Lower lobe of right lung (tissue), 2 donors: Measurements from ENCODE around the gene JMJD8. TPM values are rescaled to one million over a fixed set of nuclear protein-coding genes. Genes with fewer than 3 reads are reported as not detected.
A peak's percentile ranks its signal among the peaks of the same experiment; 100 is the strongest.

Source experiments
- ATAC-seq, 2 donors: fragments of 200-7000 bp; cut with Tn5 transposase; one replicate each; pipeline ENCODE4 v1.9.1; 2020 to 2022; ENCODE audit warnings: mild to moderate bottlenecking in 2 of 2, moderate library complexity in 2 of 2
- DNase-seq: peaks from one replicate; pipeline ENCODE4 v3.0.0-alpha.2; 2020
- H3K27ac ChIP-seq: fragments of 200-600 bp; one replicate; pipeline ENCODE4 v1.8.0; 2022
- H3K27me3 ChIP-seq: fragments of 200-600 bp; one replicate; pipeline ENCODE4 v1.8.0; 2022; ENCODE audit warnings: low read depth
- H3K36me3 ChIP-seq: fragments of 200-600 bp; one replicate; pipeline ENCODE4 v1.8.0; 2022; ENCODE audit warnings: mild to moderate bottlenecking
- H3K4me1 ChIP-seq: fragments of 200-600 bp; one replicate; pipeline ENCODE4 v1.8.0; 2022
- H3K4me3 ChIP-seq: fragments of 200-600 bp; one replicate; pipeline ENCODE4 v1.8.0; 2022; ENCODE audit warnings: mild to moderate bottlenecking
- H3K9me3 ChIP-seq: fragments of 200-600 bp; one replicate; pipeline ENCODE4 v1.8.0; 2022
- intact Hi-C: fragments of 100-400 bp; cut with DNase I; formaldehyde crosslinking; loops from one replicate; pipeline ENCODE4 v1.11.0; 2022
- total RNA-seq: library from RNA; stranded (reverse); fragmentation: NEBNext Ultra II Directional; extraction: Animal tissue kit (Norgen Biotek cat#: 25700); gene quantifications from one replicate; pipeline ENCODE4 v1.2.1, GENCODE V29; 2021
- TF ChIP-seq, protein P1 (sequence below): fragments of 200-600 bp; IDR thresholded peaks from one replicate; pipeline ENCODE4 v1.8.0; 2022; ENCODE audit warnings: antibody characterized with exemption, mild to moderate bottlenecking
- donor health status: DM: no; HTN: yes; CAD: no; lungs with severe emphysema.

Gene JMJD8
- total RNA-seq, 1 donor from 2014 or later = 43.2 TPM

GRCh38 chr16:660459-661183 is 23.5 kb downstream of the JMJD8 start:
- peak; percentile 97 for DNase-seq
- peaks cover 16% of the 10 kb centered on the region for H3K4me1 ChIP-seq
- H3K4me3 ChIP-seq = peak overlapping the region; percentile 43
- peak overlapping the region; percentile 74 for H3K27ac ChIP-seq
- H3K27me3 ChIP-seq = no peaks in the 10 kb centered on the region
- no peaks in the 10 kb centered on the region for H3K9me3 ChIP-seq
- peaks cover 14% of the 10 kb centered on the region for H3K36me3 ChIP-seq
- TF ChIP-seq, protein P1, sequence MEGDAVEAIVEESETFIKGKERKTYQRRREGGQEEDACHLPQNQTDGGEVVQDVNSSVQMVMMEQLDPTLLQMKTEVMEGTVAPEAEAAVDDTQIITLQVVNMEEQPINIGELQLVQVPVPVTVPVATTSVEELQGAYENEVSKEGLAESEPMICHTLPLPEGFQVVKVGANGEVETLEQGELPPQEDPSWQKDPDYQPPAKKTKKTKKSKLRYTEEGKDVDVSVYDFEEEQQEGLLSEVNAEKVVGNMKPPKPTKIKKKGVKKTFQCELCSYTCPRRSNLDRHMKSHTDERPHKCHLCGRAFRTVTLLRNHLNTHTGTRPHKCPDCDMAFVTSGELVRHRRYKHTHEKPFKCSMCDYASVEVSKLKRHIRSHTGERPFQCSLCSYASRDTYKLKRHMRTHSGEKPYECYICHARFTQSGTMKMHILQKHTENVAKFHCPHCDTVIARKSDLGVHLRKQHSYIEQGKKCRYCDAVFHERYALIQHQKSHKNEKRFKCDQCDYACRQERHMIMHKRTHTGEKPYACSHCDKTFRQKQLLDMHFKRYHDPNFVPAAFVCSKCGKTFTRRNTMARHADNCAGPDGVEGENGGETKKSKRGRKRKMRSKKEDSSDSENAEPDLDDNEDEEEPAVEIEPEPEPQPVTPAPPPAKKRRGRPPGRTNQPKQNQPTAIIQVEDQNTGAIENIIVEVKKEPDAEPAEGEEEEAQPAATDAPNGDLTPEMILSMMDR = peak; percentile 66
- intact Hi-C loops = no loop called here
- peak; percentile 92 for ATAC-seq

DNA sequence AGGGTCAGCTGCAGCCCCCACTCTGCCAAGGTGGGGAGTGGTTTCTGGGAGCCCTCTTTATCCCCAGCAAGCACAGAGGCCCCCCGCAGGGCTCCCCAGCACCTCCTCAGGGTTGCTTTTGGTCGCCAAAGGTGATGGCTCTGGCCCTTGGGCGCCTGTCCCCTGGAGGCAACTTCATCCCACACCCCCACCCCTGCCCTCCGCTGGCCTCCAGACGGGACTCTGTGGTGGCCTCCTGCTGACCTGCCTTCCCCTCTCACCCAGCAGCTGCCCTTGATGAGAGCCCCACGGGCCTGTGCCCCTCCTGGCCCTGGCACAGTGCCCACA is 24.0 kb downstream of the JMJD8 start:
- DNase-seq (no peak), ATAC-seq (peak in 1 of 2 donors; percentile 0)
- intact Hi-C loops = no loop called here
- Histone ChIP-seq H3K27ac (peak overlapping the region; percentile 74), H3K4me1 (peaks cover 16% of the 10 kb centered on the region), H3K27me3 (no peaks in the 10 kb centered on the region), H3K36me3 (peaks cover 18% of the 10 kb centered on the region), H3K9me3 (no peaks in the 10 kb centered on the region), H3K4me3 (no peak overlapping the region)
- TF ChIP-seq, protein P1 = no peak

DNA sequence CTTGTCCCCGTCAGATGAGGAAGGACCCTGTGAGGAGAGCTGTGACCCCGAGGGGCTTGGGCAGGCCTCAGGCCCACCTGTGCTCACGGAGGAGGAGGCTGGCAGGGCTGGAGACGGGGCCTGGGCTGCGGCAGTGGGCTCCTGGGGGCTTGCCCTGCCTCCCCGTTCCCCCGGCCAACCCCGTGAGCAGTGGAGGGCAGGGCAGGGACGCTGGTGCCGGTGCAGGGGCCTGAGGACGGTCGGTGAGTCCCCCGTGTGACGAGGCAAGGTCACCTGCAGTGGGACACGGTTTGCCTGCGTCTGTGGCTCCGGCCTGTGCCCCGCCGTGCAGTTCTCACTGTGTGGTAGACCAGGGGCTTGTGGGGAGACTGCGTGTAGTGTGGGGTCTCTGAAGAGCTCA is 24.5 kb downstream of the JMJD8 start:
- TF ChIP-seq, protein P1 = no peak
- intact Hi-C loops = no loop called here

GRCh38 chr16:658679-659571 is 25.2 kb downstream of the JMJD8 start:
- intact Hi-C loops = no loop called here
- ATAC-seq (no peak), DNase-seq (no peak)
- H3K27ac ChIP-seq = no peak overlapping the region
- no peaks in the 10 kb centered on the region for H3K27me3 ChIP-seq
- H3K36me3 ChIP-seq = peaks cover 20% of the 10 kb centered on the region
- TF ChIP-seq, protein P1 = no peak
- peaks cover 16% of the 10 kb centered on the region for H3K4me1 ChIP-seq
- no peaks in the 10 kb centered on the region for H3K9me3 ChIP-seq
- no peak overlapping the region for H3K4me3 ChIP-seq

More for the DNA sequence above, 24.5 kb downstream of the JMJD8 start:
- ATAC-seq = no peak
- Histone ChIP-seq H3K36me3 (peaks cover 18% of the 10 kb centered on the region), H3K9me3 (no peaks in the 10 kb centered on the region), H3K4me3 (no peak overlapping the region), H3K4me1 (peaks cover 16% of the 10 kb centered on the region), H3K27ac (no peak overlapping the region), H3K27me3 (no peaks in the 10 kb centered on the region)
- no peak for DNase-seq

GRCh38 chr16:657487-657886 is 26.6 kb downstream of the JMJD8 start:
- TF ChIP-seq, protein P1 = no peak
- intact Hi-C loops = no loop called here
- no peak overlapping the region for H3K4me3 ChIP-seq
- no peak for ATAC-seq
- peaks cover 26% of the 10 kb centered on the region for H3K36me3 ChIP-seq
- H3K27me3 ChIP-seq = no peaks in the 10 kb centered on the region
- no peak overlapping the region for H3K27ac ChIP-seq
- H3K9me3 ChIP-seq = no peaks in the 10 kb centered on the region
- no peak for DNase-seq
- H3K4me1 ChIP-seq = peaks cover 16% of the 10 kb centered on the region
